ENCODE results near the gene ABCC5.
A peak's percentile ranks its signal among the peaks of the same experiment; 100 is the strongest.

The ABCC5 gene

GRCh38 chr3:183907176-183907575, 110.5 kb downstream of the ABCC5 start:
- Mint-ChIP-seq H3K9me3 (no peaks in the 10 kb centered on the region), H3K4me1 (no peaks in the 10 kb centered on the region), H3K4me3 (no peak overlapping the region), H3K36me3 (no peaks in the 10 kb centered on the region), H3K27ac (no peak overlapping the region)
- DNase-seq (ENCODE audit: low spot score in 2 of 2) (no peak), ATAC-seq (no peak)

- Mint-ChIP-seq H3K27ac (no peak overlapping the region), H3K4me3 (no peak overlapping the region), H3K9me3 (no peaks in the 10 kb centered on the region), H3K4me1 (no peaks in the 10 kb centered on the region), H3K36me3 (no peaks in the 10 kb centered on the region)
- DNase-seq (ENCODE audit: low spot score in 2 of 2) (no peak), ATAC-seq (no peak)
Observed at GRCh38 chr3:183906234-183906921, 111.3 kb downstream of the ABCC5 start.

- Mint-ChIP-seq H3K27ac (no peak overlapping the region), H3K4me1 (no peaks in the 10 kb centered on the region), H3K4me3 (no peak overlapping the region), H3K9me3 (no peaks in the 10 kb centered on the region), H3K36me3 (no peaks in the 10 kb centered on the region)
- no peak for ATAC-seq
- no peak for DNase-seq (ENCODE audit: low spot score in 2 of 2)
Observed at GRCh38 chr3:183904833-183905780, 112.6 kb downstream of the ABCC5 start.

GRCh38 chr3:183898028-183898431, 119.7 kb downstream of the ABCC5 start:
- Mint-ChIP-seq H3K4me3 (no peak overlapping the region), H3K9me3 (no peaks in the 10 kb centered on the region), H3K36me3 (no peaks in the 10 kb centered on the region), H3K4me1 (no peaks in the 10 kb centered on the region), H3K27ac (no peak overlapping the region)
- DNase-seq (ENCODE audit: low spot score in 2 of 2) (no peak), ATAC-seq (no peak)

- Mint-ChIP-seq H3K27ac (no peak overlapping the region), H3K4me3 (no peak overlapping the region), H3K4me1 (no peaks in the 10 kb centered on the region), H3K36me3 (no peaks in the 10 kb centered on the region), H3K9me3 (no peaks in the 10 kb centered on the region)
- peak; percentile 70 for ATAC-seq
- DNase-seq (ENCODE audit: low spot score in 2 of 2) = no peak
Observed at GRCh38 chr3:183897606-183898005, 120.1 kb downstream of the ABCC5 start.

GRCh38 chr3:183896610-183897009, 121.1 kb downstream of the ABCC5 start:
- Mint-ChIP-seq H3K9me3 (no peaks in the 10 kb centered on the region), H3K4me3 (no peak overlapping the region), H3K4me1 (no peaks in the 10 kb centered on the region), H3K27ac (no peak overlapping the region), H3K36me3 (no peaks in the 10 kb centered on the region)
- DNase-seq (ENCODE audit: low spot score in 2 of 2) (no peak), ATAC-seq (no peak)

- no peaks in the 10 kb centered on the region for H3K9me3 Mint-ChIP-seq
- no peaks in the 10 kb centered on the region for H3K4me1 Mint-ChIP-seq
- H3K27ac Mint-ChIP-seq = no peak overlapping the region
- no peak for ATAC-seq
- H3K4me3 Mint-ChIP-seq = no peak overlapping the region
- no peaks in the 10 kb centered on the region for H3K36me3 Mint-ChIP-seq
- DNase-seq (ENCODE audit: low spot score in 2 of 2) = no peak
Observed at GRCh38 chr3:183896184-183896583, 121.5 kb downstream of the ABCC5 start.

- H3K9me3 Mint-ChIP-seq = no peaks in the 10 kb centered on the region
- no peaks in the 10 kb centered on the region for H3K36me3 Mint-ChIP-seq
- H3K27ac Mint-ChIP-seq = no peak overlapping the region
- DNase-seq (ENCODE audit: low spot score in 2 of 2) (no peak), ATAC-seq (no peak)
- no peaks in the 10 kb centered on the region for H3K4me1 Mint-ChIP-seq
- H3K4me3 Mint-ChIP-seq = no peak overlapping the region
Observed at GRCh38 chr3:183895774-183896173, 121.9 kb downstream of the ABCC5 start.

- no peak overlapping the region for H3K4me3 Mint-ChIP-seq
- DNase-seq (ENCODE audit: low spot score in 2 of 2) = no peak
- H3K36me3 Mint-ChIP-seq = no peaks in the 10 kb centered on the region
- no peaks in the 10 kb centered on the region for H3K4me1 Mint-ChIP-seq
- peak; percentile 72 for ATAC-seq
- H3K27ac Mint-ChIP-seq = no peak overlapping the region
- H3K9me3 Mint-ChIP-seq = no peaks in the 10 kb centered on the region
Observed at GRCh38 chr3:183895296-183895695, 122.4 kb downstream of the ABCC5 start.

- DNase-seq (ENCODE audit: low spot score in 2 of 2) = no peak
- Mint-ChIP-seq H3K4me1 (no peaks in the 10 kb centered on the region), H3K27ac (peak overlapping the region; percentile 29), H3K9me3 (no peaks in the 10 kb centered on the region), H3K4me3 (no peak overlapping the region), H3K36me3 (no peaks in the 10 kb centered on the region)
- no peak for ATAC-seq
Observed at GRCh38 chr3:183892610-183893214, 125.0 kb downstream of the ABCC5 start.

GRCh38 chr3:183885766-183886165, 131.9 kb downstream of the ABCC5 start:
- DNase-seq (ENCODE audit: low spot score in 2 of 2) (no peak), ATAC-seq (no peak)
- no peaks in the 10 kb centered on the region for H3K9me3 Mint-ChIP-seq
- H3K4me3 Mint-ChIP-seq = peak overlapping the region; percentile 98
- H3K4me1 Mint-ChIP-seq = peaks cover 26% of the 10 kb centered on the region
- H3K27ac Mint-ChIP-seq = peak overlapping the region; percentile 98
- peaks cover 21% of the 10 kb centered on the region for H3K36me3 Mint-ChIP-seq

GRCh38 chr3:183884427-183885296, 133.0 kb downstream of the ABCC5 start, which contains the start of gene PARL:
TSS of gene PARL (minus strand) at chr3:183884880. CDS start at chr3:183884846, 34 bp downstream.
- Mint-ChIP-seq H3K36me3 (peaks cover 32% of the 10 kb centered on the region), H3K9me3 (no peaks in the 10 kb centered on the region), H3K4me3 (peak within 1 kb of the TSS; percentile 98), H3K27ac (peak within 1 kb of the TSS; percentile 98), H3K4me1 (peaks cover 29% of the 10 kb centered on the region)
- DNase-seq (ENCODE audit: low spot score in 2 of 2) (peak; percentile 98 to 99), ATAC-seq (peak; percentile 99)

- Mint-ChIP-seq H3K4me1 (peaks cover 29% of the 10 kb centered on the region), H3K27ac (peak overlapping the region; percentile 98), H3K36me3 (peaks cover 38% of the 10 kb centered on the region), H3K4me3 (peak overlapping the region; percentile 98), H3K9me3 (no peaks in the 10 kb centered on the region)
- DNase-seq (ENCODE audit: low spot score in 2 of 2) = no peak
- no peak for ATAC-seq
Observed at GRCh38 chr3:183884097-183884426, 133.6 kb downstream of the ABCC5 start.

- DNase-seq (ENCODE audit: low spot score in 2 of 2) (no peak), ATAC-seq (no peak)
- peak overlapping the region; percentile 98 for H3K4me3 Mint-ChIP-seq
- peaks cover 29% of the 10 kb centered on the region for H3K4me1 Mint-ChIP-seq
- H3K27ac Mint-ChIP-seq = peak overlapping the region; percentile 98
- peaks cover 43% of the 10 kb centered on the region for H3K36me3 Mint-ChIP-seq
- H3K9me3 Mint-ChIP-seq = no peaks in the 10 kb centered on the region
Observed at GRCh38 chr3:183883291-183884096, 134.2 kb downstream of the ABCC5 start.

Data from stimulated activated effector memory CD8-positive, alpha-beta T cell treated with anti-CD3 and anti-CD28 coated beads, Interleukin-12 subunit alpha, Interleukin-12 subunit beta, amount 100 ng/mL, for 72 hours (primary cell).